ENCODE measurements around the gene NBPF4.

Gene NBPF4

GRCh38 chr1:108193333-108193732 lies 50.5 kb downstream of the NBPF4 start:
- Mint-ChIP-seq H3K36me3 (peaks cover 45% of the 10 kb centered on the region), H3K27me3 (no peaks in the 10 kb centered on the region), H3K9me3 (no peaks in the 10 kb centered on the region), H3K4me3 (no peak overlapping the region), H3K27ac (no peak overlapping the region), H3K4me1 (peaks cover 59% of the 10 kb centered on the region)
- no peak for ATAC-seq

- Mint-ChIP-seq H3K27ac (no peak overlapping the region), H3K4me3 (no peak overlapping the region), H3K27me3 (no peaks in the 10 kb centered on the region), H3K9me3 (peaks cover 2% of the 10 kb centered on the region), H3K36me3 (peaks cover 51% of the 10 kb centered on the region), H3K4me1 (peaks cover 52% of the 10 kb centered on the region)
- ATAC-seq, result no peak
These were observed 51.3 kb downstream of the NBPF4 start for GRCh38 chr1:108192581-108192980.

- Mint-ChIP-seq H3K9me3 (peaks cover 2% of the 10 kb centered on the region), H3K36me3 (peaks cover 45% of the 10 kb centered on the region)
- peak; percentile 91 for ATAC-seq
These were observed 53.0 kb downstream of the NBPF4 start for GRCh38 chr1:108190686-108191416.

GRCh38 chr1:108190001-108190634 lies 53.8 kb downstream of the NBPF4 start:
- Mint-ChIP-seq H3K27me3 (no peaks in the 10 kb centered on the region), H3K36me3 (peaks cover 42% of the 10 kb centered on the region), H3K9me3 (peaks cover 2% of the 10 kb centered on the region), H3K4me3 (no peak overlapping the region), H3K4me1 (peaks cover 43% of the 10 kb centered on the region), H3K27ac (peak overlapping the region; percentile 49)
- no peak for ATAC-seq

More at GRCh38 chr1:108190686-108191416, 53.0 kb downstream of the NBPF4 start:
- Mint-ChIP-seq H3K4me3 (no peak overlapping the region), H3K27me3 (no peaks in the 10 kb centered on the region), H3K27ac (peak overlapping the region; percentile 49), H3K4me1 (peaks cover 43% of the 10 kb centered on the region)

GRCh38 chr1:108188801-108189200 lies 55.1 kb downstream of the NBPF4 start:
- H3K9me3 Mint-ChIP-seq, result peaks cover 2% of the 10 kb centered on the region
- H3K27me3 Mint-ChIP-seq, result no peaks in the 10 kb centered on the region
- no peak for ATAC-seq
- H3K36me3 Mint-ChIP-seq, result peaks cover 37% of the 10 kb centered on the region
- H3K4me1 Mint-ChIP-seq, result peaks cover 43% of the 10 kb centered on the region
- H3K27ac Mint-ChIP-seq, result no peak overlapping the region
- no peak overlapping the region for H3K4me3 Mint-ChIP-seq

- no peak for ATAC-seq
- Mint-ChIP-seq H3K27ac (peak overlapping the region; percentile 36), H3K4me3 (no peak overlapping the region), H3K4me1 (peaks cover 31% of the 10 kb centered on the region), H3K9me3 (peaks cover 7% of the 10 kb centered on the region), H3K36me3 (peaks cover 50% of the 10 kb centered on the region), H3K27me3 (no peaks in the 10 kb centered on the region)
These were observed 60.7 kb downstream of the NBPF4 start for GRCh38 chr1:108182959-108183700.

- no peaks in the 10 kb centered on the region for H3K27me3 Mint-ChIP-seq
- H3K4me1 Mint-ChIP-seq, result peaks cover 37% of the 10 kb centered on the region
- peaks cover 83% of the 10 kb centered on the region for H3K36me3 Mint-ChIP-seq
- peaks cover 14% of the 10 kb centered on the region for H3K9me3 Mint-ChIP-seq
- ATAC-seq, result no peak
- no peak overlapping the region for H3K4me3 Mint-ChIP-seq
- no peak overlapping the region for H3K27ac Mint-ChIP-seq
These were observed 64.9 kb downstream of the NBPF4 start for GRCh38 chr1:108179018-108179417.
